ENCODE results near the gene BIN1. TPM values are rescaled to one million over a fixed set of nuclear protein-coding genes. Genes with fewer than 3 reads are reported as not detected.

Gene BIN1
- polyA plus RNA-seq, 1 donor from 2014 or later, result 61.9 TPM

DNA sequence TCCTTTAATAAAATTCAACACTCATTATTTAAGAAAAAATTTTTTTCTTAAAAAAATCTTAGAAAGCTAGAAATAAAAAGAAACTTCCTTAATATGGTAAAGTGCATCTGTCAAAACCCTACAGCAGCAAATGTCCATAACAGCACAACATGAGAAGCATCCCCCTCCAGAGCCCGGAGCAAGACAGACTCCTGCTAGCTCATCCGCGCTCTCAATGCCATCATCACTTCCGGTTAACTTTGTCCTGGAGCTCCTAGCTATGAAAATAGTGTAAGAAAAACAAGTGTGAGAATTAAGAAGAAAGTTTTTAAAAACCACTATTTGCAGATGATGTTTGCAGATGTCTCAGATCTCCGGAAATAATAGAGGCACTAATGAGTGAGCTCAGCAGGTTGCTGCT is 105.2 kb downstream of the BIN1 start:
- H3K4me3 ChIP-seq (ENCODE audit: low read length), result no peak overlapping the region
- no peaks in the 10 kb centered on the region for H3K9me3 ChIP-seq (ENCODE audit: low read length)
- H3K27ac ChIP-seq (ENCODE audit: low read length), result no peak overlapping the region
- no peaks in the 10 kb centered on the region for H3K79me2 ChIP-seq (replicated peaks; ENCODE audit: insufficient read depth, low read length)
- no peak overlapping the region for H3K4me2 ChIP-seq (ENCODE audit: low read length)
- H3K36me3 ChIP-seq (ENCODE audit: insufficient read depth, low read length), result no peaks in the 10 kb centered on the region
- no peak overlapping the region for H3K9ac ChIP-seq (ENCODE audit: low read length)
- no peak overlapping the region for H2AFZ ChIP-seq (ENCODE audit: low read depth, low read length)
- TF ChIP-seq MXI1 (conservative IDR thresholded peaks at IDR 0.05; ENCODE audit: poor library complexity, severe bottlenecking), result no peak
- TF ChIP-seq, protein P1, sequence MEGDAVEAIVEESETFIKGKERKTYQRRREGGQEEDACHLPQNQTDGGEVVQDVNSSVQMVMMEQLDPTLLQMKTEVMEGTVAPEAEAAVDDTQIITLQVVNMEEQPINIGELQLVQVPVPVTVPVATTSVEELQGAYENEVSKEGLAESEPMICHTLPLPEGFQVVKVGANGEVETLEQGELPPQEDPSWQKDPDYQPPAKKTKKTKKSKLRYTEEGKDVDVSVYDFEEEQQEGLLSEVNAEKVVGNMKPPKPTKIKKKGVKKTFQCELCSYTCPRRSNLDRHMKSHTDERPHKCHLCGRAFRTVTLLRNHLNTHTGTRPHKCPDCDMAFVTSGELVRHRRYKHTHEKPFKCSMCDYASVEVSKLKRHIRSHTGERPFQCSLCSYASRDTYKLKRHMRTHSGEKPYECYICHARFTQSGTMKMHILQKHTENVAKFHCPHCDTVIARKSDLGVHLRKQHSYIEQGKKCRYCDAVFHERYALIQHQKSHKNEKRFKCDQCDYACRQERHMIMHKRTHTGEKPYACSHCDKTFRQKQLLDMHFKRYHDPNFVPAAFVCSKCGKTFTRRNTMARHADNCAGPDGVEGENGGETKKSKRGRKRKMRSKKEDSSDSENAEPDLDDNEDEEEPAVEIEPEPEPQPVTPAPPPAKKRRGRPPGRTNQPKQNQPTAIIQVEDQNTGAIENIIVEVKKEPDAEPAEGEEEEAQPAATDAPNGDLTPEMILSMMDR (IDR thresholded peaks at IDR 0.05; ENCODE audit: poor library complexity, severe bottlenecking), result no peak
- no peak for TF ChIP-seq POLR2AphosphoS5 (IDR thresholded peaks at IDR 0.05)
- no peak for TF ChIP-seq RAD21 (conservative IDR thresholded peaks at IDR 0.05)
- TF ChIP-seq EZH2 (IDR thresholded peaks at IDR 0.05; ENCODE audit: borderline replicate concordance, insufficient read depth, low read length, poor library complexity, severe bottlenecking), result no peak
- no peak for TF ChIP-seq SMC3 (conservative IDR thresholded peaks at IDR 0.05; ENCODE audit: poor library complexity)
- no peaks in the 10 kb centered on the region for H3K27me3 ChIP-seq (ENCODE audit: insufficient read depth, low read depth, low read length)
- no peaks in the 10 kb centered on the region for H4K20me1 ChIP-seq (ENCODE audit: insufficient read depth)
- H3K9me2 ChIP-seq (ENCODE audit: insufficient read depth, low read length), result no peaks in the 10 kb centered on the region
- no peaks in the 10 kb centered on the region for H3F3A ChIP-seq (ENCODE audit: insufficient read depth, low read length, poor library complexity, severe bottlenecking)

- Histone ChIP-seq H3K4me2 (ENCODE audit: low read length) (no peak overlapping the region), H3K9me3 (ENCODE audit: low read length) (no peaks in the 10 kb centered on the region), H4K20me1 (ENCODE audit: insufficient read depth) (no peaks in the 10 kb centered on the region), H2AFZ (ENCODE audit: low read depth, low read length) (no peak overlapping the region), H3F3A (ENCODE audit: insufficient read depth, low read length, poor library complexity, severe bottlenecking) (no peaks in the 10 kb centered on the region), H3K4me3 (ENCODE audit: low read length) (no peak overlapping the region), H3K79me2 (replicated peaks; ENCODE audit: insufficient read depth, low read length) (no peaks in the 10 kb centered on the region), H3K27ac (ENCODE audit: low read length) (no peak overlapping the region), H3K9me2 (ENCODE audit: insufficient read depth, low read length) (no peaks in the 10 kb centered on the region), H3K9ac (ENCODE audit: low read length) (no peak overlapping the region), H3K27me3 (ENCODE audit: insufficient read depth, low read depth, low read length) (no peaks in the 10 kb centered on the region), H3K36me3 (ENCODE audit: insufficient read depth, low read length) (no peaks in the 10 kb centered on the region)
- TF ChIP-seq, protein P1 (IDR thresholded peaks at IDR 0.05; ENCODE audit: poor library complexity, severe bottlenecking), result no peak
- TF ChIP-seq POLR2AphosphoS5 (IDR thresholded peaks at IDR 0.05), result no peak
- no peak for TF ChIP-seq REST (IDR thresholded peaks at IDR 0.05; ENCODE audit: borderline replicate concordance)
- TF ChIP-seq TAF1 (IDR thresholded peaks at IDR 0.05; ENCODE audit: low read depth), result no peak
These were observed 106.0 kb downstream of the BIN1 start for GRCh38 chr2:127000937-127001336.
